Kidney glomerular epithelial cell (primary cell): Measurements from ENCODE around the gene LTBP4.
"Not testable (repeated sequence)": the region's sequence is repeated elsewhere in the genome, so short reads cannot be mapped to it uniquely, and the experiment has no call there.

ENCODE experiments used
- DNase-seq: peaks from one replicate; lab custom pipeline; 2025; lab: John Stamatoyannopoulos, UW

Gene LTBP4, protein sequence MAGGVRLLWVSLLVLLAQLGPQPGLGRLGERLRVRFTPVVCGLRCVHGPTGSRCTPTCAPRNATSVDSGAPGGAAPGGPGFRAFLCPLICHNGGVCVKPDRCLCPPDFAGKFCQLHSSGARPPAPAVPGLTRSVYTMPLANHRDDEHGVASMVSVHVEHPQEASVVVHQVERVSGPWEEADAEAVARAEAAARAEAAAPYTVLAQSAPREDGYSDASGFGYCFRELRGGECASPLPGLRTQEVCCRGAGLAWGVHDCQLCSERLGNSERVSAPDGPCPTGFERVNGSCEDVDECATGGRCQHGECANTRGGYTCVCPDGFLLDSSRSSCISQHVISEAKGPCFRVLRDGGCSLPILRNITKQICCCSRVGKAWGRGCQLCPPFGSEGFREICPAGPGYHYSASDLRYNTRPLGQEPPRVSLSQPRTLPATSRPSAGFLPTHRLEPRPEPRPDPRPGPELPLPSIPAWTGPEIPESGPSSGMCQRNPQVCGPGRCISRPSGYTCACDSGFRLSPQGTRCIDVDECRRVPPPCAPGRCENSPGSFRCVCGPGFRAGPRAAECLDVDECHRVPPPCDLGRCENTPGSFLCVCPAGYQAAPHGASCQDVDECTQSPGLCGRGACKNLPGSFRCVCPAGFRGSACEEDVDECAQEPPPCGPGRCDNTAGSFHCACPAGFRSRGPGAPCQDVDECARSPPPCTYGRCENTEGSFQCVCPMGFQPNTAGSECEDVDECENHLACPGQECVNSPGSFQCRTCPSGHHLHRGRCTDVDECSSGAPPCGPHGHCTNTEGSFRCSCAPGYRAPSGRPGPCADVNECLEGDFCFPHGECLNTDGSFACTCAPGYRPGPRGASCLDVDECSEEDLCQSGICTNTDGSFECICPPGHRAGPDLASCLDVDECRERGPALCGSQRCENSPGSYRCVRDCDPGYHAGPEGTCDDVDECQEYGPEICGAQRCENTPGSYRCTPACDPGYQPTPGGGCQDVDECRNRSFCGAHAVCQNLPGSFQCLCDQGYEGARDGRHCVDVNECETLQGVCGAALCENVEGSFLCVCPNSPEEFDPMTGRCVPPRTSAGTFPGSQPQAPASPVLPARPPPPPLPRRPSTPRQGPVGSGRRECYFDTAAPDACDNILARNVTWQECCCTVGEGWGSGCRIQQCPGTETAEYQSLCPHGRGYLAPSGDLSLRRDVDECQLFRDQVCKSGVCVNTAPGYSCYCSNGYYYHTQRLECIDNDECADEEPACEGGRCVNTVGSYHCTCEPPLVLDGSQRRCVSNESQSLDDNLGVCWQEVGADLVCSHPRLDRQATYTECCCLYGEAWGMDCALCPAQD (N-terminal part only)

DNA sequence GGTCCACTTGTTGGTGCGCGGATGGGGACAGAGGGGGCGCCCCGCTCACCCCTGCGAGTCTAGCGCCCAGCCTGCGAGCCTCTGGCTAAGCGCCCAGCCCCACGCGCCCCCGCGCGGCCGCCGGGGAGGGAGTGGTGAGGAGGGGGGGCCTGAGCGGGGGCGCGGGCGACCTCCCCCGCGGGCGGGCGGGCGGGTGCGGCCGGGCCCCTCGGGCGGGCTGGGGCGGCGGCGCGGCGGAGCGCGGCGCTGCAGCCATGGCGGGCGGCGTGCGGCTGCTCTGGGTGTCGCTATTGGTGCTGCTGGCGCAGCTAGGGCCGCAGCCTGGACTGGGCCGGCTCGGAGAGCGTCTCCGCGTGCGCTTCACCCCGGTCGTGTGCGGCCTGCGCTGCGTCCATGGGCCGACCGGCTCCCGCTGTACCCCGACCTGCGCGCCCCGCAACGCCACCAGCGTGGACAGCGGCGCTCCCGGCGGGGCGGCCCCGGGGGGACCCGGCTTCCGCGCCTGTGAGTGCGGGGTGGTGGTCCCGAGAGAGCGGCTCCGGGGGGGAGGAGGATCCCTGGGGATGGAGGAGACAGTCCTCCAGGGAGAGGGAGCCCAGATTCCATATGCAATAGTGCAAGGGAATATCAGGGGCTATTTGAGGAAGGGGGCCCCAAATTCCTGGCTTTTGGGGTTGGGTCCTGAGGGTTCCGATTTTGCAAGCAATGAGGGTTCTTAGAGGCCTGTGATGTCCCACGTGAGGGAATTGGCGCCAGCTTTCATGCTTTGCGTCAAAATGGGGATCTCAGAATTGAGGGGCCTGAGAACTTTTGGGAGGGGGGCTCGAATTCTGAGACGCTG is at the start of gene LTBP4:
Gene LTBP4, plus strand, starts transcription at position 236 of the 841 bp plus-strand sequence. Its CDS starts 19 bp downstream, at position 255.
- no peak for DNase-seq

DNA sequence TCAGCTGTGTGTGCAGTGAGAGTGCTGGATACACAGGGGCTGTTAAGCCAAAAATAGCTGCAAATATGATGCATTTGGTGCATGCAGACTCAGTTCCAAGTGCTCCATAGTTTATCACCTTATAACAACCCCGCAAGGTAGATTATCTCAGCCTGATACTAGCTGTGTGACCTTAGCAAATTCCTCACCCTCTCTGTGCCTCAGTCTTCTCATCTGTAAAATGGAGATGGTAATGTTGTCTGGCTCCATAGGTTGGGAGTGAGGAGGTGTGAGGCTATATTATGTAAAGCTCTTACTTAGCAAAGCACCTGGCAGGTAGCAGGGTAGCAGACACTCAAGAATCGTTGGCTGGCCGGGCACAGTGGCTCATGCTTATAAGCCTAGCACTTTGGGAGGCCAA is 48.3 kb upstream of the LTBP4 start:
- DNase-seq, result no peak

DNA sequence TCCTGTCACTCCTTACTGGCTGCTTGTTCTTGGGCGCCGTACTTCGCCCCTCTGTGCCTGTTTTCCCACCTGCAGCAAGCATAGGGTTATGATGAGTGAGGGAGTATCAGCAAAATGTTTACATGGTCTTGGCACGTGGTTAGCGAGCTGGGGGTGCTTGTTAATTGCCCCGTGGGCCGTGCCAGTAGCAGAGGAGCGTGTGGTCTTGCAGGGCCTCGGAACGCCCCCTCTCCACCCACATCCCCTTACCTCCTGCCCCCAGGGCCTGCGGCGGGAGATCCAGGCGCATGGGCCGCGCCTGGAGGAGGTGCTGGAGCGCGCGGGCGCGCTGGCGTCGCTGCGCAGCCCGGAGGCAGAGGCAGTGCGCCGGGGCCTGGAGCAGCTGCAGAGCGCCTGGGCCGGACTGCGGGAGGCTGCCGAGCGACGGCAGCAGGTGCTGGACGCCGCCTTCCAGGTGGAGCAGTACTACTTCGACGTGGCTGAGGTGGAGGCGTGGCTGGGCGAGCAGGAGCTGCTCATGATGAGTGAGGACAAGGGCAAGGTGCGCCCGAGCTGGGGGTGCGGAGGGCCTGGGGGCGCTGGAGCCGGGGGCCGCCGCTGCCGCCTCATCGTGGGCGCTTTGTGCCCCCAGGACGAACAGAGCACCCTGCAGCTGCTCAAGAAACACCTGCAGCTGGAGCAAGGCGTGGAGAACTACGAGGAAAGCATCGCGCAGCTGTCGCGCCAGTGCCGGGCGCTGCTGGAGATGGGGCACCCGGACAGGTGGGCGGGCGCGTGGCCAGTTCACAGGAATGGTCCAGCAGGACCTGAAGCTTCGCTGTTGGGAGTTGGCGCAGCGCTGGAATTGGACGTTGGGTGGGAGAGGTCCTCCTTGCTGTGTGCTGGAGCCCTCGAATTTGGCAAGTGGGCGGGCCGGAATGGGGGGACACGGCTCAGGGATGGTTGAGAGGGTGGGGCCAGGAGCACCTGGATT is 47.0 kb upstream of the LTBP4 start:
- DNase-seq, result no peak

DNA sequence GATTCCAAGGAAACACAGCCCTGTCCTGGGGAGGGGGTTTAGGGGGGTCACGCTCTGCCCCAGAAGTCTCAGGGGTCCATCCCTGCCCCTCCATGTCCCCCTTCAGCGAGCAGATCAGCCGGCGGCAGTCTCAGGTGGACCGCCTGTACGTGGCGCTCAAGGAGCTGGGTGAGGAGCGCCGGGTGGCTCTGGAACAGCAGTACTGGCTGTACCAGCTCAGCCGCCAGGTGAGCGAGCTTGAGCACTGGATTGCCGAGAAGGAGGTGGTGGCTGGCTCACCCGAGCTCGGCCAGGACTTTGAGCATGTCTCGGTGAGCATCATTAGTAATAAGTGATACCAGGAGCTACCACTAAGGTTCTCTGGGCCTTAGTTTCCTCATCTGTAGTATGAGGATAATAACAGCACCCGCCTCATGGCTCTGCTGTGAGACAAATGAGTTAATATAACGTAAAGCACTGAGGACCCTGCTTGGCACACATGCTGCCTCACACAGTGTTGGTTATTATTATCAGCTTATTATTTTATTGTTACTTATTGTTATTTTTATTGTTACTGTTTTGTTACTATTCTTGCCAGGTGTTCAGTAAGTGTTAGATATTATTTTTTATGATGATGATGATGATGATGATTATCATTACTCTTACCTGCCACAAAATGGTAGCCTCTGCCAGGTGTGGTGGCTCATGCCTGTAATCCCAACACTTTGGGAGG is 45.0 kb upstream of the LTBP4 start:
- DNase-seq, result no peak

DNA sequence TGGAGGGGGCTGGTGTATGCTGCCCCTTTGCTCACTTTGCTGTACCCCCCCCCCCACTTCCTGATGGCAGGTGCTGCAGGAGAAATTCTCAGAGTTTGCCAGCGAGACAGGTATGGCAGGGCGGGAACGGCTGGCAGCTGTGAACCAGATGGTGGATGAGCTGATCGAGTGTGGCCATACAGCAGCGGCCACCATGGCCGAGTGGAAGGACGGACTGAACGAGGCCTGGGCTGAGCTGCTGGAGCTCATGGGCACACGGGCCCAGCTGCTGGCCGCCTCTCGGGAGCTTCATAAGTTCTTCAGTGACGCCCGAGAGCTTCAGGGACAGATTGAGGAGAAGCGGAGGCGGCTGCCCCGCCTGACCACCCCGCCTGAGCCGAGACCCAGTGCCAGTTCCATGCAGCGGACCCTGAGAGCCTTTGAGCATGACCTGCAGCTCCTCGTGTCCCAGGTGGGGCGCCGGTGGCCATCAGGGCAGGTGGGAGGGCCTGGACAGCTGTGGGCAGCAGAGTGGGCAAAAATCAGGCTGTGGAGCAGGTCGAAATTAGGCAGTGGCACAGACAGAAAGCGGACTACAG is 44.1 kb upstream of the LTBP4 start:
- DNase-seq, result no peak

DNA sequence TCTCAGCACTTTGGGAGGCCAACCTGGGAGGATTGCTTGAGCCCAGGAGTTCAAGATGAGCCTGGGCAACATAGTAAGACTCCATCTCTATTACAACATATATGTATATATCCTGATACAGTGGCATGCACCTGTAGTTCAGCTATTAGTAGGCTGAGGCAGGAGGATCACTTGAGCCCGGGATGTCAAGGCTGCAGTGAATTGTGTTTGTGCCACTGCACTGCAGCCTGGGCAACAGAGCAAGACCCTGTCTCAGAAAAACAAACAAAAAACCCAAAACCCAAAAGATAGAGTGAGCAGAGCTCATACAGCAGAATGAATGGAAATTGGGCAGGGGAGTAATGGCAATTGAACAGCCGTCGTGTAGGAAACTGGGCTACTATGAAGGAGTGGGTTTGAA is 41.8 kb upstream of the LTBP4 start:
- DNase-seq, result no peak

DNA sequence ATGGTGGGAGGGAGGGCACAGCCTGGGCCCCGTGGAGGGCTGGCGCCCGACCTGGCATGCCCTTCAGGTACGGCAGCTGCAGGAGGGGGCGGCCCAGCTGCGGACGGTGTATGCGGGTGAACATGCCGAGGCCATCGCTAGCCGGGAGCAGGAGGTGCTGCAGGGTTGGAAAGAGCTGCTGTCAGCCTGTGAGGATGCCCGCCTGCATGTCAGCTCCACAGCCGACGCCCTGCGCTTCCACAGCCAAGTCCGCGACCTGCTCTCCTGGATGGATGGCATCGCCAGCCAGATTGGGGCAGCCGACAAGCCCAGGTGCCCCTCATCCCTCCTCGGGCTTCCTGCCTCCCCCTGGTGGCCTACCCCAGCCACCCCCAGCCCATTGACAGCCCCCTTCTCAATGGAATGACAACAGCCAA is 41.1 kb upstream of the LTBP4 start:
- DNase-seq, result no peak

DNA sequence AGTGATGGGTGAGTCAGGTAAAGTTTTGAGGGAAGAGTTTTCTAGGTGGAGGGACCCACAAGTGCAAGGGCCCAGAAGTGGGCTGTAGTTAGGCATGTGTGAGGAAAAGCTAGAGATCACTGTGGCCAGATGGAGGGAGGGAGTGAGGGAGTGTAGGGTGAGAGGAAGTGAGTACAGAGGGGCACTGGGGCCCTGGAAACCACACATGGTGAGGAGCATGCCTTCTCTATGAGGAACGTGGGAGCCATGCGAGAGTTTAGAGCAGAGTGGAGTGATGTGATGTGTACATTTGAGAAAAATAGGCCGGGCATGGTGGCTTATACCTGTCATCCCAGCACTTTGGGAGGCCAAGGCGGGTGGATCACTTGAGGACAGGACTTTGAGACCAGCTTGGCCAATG is 39.2 kb upstream of the LTBP4 start:
- DNase-seq, result no peak

DNA sequence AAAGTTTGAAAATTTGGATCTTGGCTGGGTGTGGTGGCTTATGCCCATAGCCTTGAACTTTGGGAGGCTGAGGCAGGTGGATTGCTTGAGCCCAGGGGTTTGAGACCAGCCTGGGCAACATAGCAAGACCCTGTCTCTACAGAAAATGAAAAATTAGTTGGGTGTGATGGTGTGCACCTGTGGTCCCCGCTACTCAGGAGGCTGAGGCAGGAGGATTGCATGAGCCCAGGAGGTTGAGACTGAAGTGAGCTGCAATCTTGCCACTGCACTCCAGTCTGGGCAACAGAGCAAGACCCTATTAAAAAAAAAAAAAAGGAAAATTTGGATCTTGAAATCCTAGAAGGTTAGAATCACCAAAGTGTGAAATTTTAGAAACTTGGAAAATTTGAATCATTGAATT is 36.6 kb upstream of the LTBP4 start:
- DNase-seq, result not testable (repeated sequence)

DNA sequence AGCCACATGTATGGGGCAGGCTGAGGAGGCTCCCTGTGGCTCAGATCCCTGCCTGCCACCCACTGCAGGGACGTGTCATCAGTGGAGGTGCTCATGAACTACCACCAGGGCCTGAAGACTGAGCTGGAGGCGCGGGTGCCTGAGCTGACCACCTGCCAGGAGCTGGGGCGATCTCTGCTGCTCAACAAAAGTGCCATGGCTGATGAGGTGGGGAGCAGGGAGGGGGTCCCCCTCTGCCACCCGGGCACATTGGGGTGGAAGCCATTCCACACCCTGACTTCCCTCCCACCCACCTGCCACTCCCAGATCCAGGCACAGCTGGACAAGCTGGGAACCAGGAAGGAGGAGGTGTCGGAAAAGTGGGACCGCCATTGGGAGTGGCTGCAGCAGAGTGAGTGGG is 35.8 kb upstream of the LTBP4 start:
- DNase-seq, result no peak

DNA sequence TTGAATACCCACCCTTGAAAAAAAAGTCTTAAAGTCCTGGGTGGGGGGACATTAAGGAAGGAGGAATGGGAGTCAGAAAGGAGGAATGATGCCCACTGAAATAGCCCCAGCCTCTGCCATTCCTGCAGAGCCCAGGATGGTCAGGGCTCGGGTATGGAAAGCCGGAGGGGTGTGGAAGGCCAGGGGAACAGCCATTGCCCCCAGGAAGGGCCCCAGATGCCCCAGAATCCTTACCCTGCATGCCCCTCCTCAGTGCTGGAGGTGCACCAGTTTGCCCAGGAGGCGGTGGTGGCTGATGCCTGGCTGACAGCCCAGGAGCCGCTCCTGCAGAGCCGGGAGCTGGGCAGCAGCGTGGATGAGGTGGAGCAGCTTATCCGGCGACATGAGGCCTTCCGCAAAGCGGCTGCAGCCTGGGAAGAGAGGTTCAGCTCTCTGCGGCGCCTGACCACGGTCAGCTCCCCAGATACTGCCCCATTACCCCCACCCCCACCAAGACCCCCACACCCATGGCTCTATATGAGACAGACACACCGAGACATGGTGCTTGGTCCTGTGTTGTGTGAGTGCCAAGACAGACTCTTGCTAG is 35.2 kb upstream of the LTBP4 start:
- DNase-seq, result no peak

DNA sequence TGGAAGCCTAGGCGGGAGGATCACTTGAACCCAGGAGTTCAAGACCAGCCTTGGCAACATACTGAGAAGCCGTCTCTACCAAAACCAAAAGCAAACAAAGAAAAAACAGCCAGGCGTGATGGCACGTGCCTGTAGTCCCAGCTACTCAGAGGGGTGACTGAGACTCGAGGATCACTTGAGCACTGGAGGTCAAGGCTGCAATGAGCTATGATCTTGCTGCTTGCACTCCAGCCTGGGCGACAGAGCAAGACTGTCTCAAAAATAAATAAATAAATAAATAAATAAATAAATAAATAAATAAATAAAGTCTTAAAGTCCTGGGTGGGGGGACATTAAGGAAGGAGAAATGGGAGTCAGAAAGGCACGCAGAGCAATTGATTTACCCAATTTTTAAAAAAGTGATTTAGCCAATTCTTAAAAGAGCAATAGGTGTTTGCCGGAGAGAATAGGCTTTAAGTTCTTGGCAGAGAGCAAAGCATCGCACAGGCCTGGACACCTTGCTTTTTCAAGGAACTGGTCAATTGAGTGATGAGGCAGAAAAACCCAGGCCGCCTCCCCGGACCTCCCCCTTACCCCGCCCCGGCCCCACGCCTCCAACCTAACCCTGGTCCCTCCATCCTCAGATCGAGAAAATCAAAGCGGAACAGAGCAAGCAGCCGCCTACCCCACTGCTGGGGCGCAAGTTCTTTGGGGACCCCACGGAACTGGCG is 34.0 kb upstream of the LTBP4 start:
- DNase-seq, result no peak

DNA sequence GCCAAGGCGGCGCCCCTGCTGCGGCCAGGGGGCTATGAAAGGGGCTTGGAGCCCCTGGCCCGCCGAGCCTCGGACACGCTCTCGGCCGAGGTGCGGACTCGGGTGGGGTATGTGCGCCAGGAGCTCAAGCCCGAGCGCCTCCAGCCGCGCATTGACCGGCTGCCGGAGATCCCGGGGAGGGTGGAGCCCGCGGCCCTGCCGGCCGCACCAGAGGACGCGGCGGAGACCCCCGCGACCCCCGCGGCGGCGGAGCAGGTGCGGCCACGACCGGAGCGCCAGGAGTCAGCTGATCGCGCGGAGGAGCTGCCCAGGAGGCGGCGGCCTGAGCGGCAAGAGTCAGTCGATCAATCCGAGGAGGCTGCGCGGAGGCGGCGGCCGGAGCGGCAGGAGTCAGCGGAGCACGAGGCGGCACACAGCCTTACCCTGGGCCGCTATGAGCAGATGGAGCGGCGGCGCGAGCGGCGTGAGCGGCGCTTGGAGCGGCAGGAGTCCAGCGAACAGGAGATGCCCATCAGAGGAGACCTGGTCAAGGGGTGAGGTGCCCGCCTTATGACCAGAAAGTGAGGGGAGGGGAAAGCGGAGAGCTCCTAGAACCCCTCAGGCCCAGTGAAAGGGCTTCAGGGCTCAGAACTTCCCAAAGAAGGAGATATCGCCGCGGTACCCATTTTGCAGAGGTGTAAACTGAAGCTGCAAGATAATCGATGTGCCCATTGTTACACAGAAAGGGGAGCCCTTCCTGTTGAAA is 33.2 kb upstream of the LTBP4 start:
- no peak for DNase-seq

DNA sequence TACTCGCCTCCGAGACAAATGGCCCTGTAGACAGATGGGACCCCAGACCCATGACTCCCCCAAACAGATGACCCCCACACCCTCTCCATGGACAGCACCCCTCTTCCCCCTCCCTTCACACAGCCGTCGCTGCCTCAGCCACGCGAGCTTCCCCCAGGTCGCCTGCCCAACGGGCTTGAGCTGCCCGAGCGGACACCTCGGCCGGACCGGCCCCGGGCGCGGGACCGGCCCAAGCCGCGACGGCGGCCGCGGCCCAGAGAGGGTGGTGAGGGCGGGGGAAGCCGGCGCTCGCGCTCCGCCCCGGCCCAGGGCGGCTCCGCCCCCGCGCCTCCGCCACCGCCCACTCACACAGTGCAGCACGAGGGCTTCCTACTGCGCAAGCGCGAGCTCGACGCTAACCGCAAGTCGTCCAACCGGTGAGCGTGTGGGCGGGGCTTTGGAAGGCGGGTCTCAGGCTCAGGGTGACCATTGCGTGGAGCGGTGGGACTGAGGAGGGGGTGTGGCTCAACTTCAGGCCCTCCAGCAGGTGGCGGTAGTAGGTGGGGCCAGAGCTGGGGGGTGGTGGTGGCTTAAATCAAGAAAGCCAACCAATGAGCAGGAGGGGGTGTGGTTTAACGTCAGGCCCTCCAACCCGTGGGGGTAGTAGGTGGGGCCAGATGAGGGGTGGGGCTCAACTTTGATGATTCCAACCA is 30.7 kb upstream of the LTBP4 start:
- peak; percentile 98 for DNase-seq

DNA sequence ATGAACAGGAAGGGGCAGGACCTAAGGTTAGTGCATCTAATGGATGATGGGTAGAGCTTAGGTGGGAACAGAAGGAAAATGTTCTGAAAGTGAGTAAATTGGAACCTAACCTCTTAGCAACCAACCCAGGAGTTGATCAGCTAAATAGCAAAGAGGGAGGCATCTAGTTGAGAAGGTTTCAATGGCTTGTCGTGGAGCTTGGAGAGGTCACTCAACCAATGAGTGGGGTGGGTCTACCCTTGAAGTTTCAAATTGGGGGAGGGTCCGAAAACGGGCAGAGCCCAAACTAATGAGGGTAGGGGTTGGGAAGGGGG is 30.2 kb upstream of the LTBP4 start:
- no peak for DNase-seq

DNA sequence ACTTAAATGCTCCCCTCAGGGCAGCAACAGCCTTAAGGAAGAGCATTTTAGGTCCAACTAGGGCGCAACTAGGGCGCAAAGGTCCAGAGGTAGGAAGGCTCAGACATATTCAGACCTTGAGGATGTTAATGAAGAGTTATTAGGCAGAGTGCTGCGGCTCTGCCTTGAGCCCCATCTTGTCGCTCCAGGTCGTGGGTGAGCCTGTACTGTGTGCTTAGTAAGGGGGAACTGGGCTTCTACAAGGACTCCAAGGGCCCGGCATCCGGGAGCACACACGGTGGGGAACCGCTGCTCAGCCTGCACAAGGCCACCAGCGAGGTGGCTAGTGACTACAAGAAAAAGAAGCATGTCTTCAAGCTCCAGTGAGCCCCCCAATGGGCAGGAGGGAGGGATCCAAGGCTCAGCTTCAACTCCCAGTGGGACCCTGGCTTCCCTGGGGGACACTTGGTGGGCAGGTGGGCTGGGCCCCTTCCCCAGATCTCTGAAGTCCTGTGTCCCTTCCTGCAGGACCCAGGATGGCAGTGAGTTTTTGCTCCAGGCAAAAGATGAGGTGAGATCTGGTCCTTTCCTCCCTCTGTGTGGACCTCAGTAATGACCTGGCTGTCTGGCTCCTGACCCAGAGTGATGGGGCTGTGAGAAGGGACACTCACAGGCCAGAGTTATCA is 29.2 kb upstream of the LTBP4 start:
- no peak for DNase-seq
